CD4-positive, alpha-beta T cell treated with Interferon gamma for 1 hour (primary cell): ENCODE data around the gene CD101.

Experiments
- DNase-seq: peaks from one replicate; pipeline ENCODE4 v3.0.0-alpha.2; 2020

The CD101 gene

DNA sequence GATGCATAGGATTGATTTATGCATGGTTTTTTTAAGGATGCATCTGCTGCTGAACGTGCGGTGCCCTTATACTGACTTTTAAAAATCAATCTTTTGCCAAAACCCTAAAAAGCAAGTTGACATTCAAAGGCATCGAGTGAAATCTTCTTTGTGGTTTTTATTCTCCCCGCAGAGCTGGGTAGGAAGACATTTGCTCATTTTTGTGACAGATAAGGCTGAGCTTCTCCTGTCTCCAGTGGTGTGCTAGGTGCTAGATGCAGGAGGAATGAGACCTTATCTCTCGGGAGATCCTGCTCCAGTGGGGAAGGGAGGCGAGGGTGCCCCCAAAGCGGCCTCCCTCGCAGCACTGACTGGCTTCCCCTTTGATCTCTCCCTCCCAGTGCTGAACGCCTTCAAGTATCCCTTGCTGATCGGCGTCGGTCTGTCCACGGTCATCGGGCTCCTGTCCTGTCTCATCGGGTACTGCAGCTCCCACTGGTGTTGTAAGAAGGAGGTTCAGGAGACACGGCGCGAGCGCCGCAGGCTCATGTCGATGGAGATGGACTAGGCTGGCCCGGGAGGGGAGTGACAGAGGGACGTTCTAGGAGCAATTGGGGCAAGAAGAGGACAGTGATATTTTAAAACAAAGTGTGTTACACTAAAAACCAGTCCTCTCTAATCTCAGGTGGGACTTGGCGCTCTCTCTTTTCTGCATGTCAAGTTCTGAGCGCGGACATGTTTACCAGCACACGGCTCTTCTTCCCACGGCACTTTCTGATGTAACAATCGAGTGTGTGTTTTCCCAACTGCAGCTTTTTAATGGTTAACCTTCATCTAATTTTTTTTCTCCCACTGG, 14.9 kb upstream of the CD101 start:
- no peak for DNase-seq

DNA sequence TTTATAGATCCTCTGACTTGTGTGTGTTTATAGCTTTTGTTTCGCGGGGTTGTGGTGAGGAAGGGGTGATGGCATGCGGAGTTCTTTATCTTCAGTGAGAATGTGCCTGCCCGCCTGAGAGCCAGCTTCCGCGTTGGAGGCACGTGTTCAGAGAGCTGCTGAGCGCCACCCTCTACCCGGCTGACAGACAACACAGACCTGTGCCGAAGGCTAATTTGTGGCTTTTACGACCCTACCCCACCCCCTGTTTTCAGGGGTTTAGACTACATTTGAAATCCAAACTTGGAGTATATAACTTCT, 14.4 kb upstream of the CD101 start:
- peak; percentile 67 for DNase-seq

GRCh38 chr1:116988248-116988647, 13.3 kb upstream of the CD101 start:
- no peak for DNase-seq

DNA sequence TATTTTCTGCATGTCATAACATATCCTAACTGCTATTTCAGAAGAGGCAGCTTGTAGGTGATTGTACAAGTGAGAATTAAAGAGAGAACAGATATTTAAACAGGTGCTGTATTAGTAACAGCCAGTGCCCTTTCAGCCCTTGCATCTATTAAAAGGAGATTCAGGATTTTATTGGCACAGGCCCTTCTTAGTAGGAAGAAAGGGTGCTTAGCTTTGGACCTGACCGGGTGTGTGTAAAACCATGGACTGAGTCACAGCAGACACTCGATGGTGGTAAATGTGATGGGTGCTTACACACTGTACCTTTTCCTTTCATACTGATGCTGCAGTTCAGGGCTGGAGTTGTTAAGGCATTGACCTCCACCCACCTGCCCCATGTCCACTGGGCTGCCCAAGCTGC, 12.7 kb upstream of the CD101 start:
- no peak for DNase-seq

- no peak for DNase-seq
Observed at GRCh38 chr1:116989835-116990234, 11.7 kb upstream of the CD101 start.

GRCh38 chr1:116990612-116991151, 10.9 kb upstream of the CD101 start:
- no peak for DNase-seq

- DNase-seq = no peak
Observed at GRCh38 chr1:116991171-116991845, 10.3 kb upstream of the CD101 start.

DNA sequence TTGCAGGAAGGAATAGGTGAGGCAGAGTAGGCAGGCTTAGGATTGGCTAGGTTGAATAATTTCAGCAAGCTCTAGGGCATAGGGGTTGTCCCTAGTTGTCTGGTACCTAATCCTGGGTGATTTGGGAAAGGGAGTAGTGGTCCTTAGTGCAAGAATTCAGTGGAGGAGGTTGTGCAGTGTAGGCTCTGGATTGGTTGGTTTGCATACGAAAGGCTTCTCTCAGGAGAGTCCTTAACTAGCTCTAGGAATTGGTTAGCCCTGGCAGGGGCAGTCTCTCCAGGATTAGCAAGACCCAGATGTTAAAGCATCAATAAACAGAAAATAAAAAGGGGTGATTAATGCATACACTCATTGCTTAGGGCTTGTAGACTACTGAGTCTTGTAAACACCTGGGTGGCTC, 9.6 kb upstream of the CD101 start:
- no peak for DNase-seq

DNA sequence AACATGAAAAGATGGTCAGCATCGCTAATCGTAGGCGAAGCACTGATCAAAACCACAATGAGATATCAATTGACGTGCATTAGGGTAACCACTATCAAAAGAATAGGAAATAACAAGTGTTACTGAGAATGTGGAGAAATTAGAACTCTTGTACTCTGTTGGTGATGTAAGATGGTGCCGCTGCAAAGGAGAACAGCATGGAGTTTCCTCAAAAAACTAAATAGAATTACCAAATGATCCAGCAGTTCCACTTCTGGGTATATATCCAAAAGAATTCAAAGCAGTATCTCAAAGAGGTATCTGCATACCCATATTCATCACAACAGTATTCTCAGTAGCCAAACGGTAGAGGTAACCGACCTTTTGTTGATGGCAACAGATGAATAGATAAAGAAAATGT, 8.3 kb upstream of the CD101 start:
- no peak for DNase-seq

DNA sequence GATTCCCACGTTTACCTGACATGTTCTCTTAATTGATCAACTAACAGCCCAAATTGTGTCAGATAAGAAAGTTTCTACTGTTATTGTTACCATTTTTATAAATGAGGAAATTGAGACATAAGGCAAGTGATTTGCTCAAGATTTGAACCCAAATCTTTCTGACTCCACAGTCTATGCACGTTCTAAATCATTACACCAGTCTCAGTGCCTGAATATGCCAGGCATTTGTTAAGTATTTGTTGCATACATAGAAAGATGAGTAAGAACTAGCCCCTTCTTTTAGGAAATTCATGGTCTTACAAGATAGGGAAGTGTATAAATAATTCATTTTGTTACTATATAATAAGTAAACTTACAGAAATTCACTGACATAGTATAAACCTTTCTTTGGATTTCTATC, 7.1 kb upstream of the CD101 start:
- no peak for DNase-seq

DNA sequence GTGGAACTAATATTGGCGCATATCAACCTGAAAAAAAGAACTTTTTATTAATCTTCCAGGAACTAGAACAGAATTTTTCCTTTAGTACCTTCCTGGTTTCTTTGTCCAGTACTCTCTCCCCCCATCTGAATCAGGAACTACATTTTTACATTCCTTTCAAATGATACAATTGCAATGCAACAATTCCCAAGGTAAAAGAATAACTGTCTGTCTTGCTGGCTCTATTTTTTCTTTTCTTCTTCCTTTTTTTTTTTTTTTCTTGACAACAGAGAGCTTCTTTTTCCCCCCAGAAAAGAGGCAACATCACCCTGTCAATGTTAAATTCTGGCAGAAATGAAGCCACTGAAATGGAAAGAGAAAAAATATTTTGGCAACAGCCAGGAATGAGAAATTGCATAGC, 4.5 kb upstream of the CD101 start:
- no peak for DNase-seq

DNA sequence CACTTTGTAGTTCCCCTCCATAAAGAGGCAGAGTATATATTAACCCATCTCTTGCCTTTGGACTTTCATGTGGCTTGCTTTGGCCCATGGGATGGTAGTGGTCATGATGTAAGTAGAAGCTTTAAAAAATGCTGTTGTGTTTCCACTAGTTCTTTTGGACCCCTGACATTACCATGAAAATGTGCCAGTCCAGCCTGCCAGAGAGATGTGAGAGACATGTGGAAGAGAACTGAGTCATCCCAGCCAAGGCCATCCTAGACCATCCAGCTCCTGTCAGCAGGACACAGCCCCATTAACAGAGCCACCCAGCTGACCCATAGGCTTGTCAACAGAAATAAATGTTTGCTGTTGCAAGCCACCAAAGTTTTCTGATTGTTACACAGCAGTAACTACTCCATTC, 3.9 kb upstream of the CD101 start:
- DNase-seq = no peak

GRCh38 chr1:116999596-116999995, 2.0 kb upstream of the CD101 start:
- no peak for DNase-seq

- no peak for DNase-seq
Observed at GRCh38 chr1:117000142-117000541, 1.4 kb upstream of the CD101 start.

DNA sequence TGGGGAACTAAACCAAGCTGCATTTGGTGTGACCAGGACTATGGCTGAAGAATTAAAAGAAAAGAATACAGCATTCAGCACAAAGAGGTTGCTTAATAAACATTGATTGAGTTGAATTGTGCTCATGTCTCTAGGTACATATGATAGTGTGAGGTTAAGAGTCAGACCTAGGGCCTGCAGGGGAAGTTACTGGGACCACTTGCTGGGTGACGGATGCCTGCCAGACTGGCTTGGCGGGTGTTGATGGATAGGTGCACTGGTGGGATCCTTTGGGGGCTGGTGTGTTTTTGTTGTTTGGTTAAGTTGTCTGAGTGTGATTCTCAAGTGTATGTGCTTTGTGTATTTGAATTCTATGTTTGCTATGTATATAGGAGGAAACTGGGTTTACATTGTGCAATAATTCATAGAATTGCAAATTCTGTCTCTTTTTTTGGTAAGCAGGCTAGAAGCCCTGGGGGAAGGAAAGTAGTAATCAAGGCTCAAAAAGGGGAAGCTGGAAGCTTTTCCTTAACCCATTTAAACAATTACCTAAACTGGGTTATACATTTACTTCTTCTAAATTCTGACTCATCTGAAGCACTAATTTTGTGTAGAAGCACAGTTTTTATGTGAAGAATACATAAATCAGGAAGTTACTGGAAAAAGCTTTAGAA, 1.8 kb downstream of the CD101 start:
- no peak for DNase-seq

DNA sequence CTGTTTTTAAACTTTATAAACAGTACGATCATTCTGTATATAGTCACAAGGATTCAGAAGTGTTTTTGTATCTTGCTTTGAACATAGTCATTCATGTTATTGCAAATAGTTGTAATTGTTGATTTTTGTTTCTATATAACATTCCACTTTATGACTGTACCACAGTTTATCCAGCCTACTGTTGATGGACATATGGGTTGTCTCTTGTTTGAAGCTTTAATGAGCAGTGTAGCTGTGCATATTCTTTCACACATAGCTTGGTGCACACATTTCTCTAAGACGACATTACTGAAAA, 6.1 kb downstream of the CD101 start:
- no peak for DNase-seq

GRCh38 chr1:117008656-117009055, 7.1 kb downstream of the CD101 start:
- no peak for DNase-seq

GRCh38 chr1:117009132-117009531, 7.6 kb downstream of the CD101 start:
- no peak for DNase-seq

DNA sequence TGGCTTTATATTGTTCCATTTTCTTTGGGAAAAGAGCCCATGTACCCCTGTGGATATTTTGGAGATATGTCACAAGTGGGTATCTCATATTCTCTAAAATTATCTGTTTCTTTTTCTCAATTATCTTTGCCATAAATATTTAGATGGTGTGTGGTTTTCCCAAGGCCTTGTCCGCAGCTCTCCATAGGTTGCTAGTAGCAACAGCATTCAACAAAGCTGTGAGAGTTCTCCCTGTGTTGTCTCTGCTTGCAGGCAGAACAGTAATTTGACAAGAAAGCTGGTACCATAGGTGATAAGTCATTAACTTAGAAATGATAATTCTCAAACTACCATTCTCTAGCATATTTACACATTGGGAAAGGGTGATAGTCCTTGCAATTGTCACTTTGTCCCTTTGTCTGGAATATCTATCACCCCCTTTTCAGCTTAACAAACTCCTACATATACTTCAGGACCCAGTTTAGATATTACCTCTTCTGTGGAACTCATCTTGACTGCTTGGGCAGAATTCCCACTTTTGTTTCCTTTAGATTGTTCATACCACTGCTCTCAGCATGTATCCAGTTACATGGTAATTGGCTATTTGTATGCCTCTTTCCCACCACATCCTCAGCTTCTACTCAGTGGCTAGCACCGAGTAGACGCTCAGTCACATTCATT, 8.9 kb downstream of the CD101 start:
- no peak for DNase-seq

DNA sequence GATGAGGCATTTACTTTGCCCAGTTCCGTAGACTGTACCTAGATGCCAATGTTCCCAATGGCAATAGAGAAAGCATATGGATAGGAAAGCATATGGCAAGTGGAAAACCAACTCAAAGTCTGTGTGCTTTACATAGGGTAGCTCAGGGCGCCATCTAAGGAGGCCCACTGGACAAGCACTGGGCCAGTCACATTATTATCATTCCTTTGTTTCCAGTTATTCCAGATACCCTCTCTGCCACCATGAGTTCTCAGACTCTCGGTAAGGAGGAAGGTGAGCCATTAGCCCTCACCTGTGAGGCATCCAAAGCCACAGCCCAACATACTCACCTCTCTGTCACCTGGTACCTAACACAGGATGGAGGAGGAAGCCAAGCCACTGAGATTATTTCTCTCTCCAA, 9.8 kb downstream of the CD101 start:
- DNase-seq = no peak

GRCh38 chr1:117013309-117013858, 11.8 kb downstream of the CD101 start:
- DNase-seq = no peak

DNA sequence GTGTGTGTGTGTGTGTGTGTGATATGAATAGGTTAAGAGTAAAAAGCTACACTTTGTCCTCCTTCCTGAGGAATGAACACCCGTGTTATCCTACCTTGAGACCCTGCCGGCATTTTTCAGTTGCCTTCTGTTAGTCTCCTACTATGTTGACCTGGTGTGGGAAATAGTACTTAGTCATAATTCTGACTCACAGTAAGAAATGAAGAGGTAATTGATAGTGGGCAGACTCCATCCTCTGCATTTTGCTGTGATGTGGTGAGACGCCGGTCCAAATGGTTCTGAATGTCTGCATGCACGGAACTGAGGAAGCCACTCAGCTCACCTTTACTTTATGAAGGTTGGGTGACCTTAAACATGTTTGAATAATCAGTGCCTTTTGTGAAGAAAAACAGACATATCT, 12.6 kb downstream of the CD101 start:
- no peak for DNase-seq

GRCh38 chr1:117015724-117016123, 14.2 kb downstream of the CD101 start:
- no peak for DNase-seq
